ENCODE measurements around the gene ACACA.
A peak's percentile ranks its signal among the peaks of the same experiment; 100 is the strongest.
"Not testable (repeated sequence)": the region's sequence is repeated elsewhere in the genome, so short reads cannot be mapped to it uniquely, and the experiment has no call there.

ACACA gene

GRCh38 chr17:37089956-37090355 lies 316.7 kb downstream of the ACACA start:
- DNase-seq = peak; percentile 41

GRCh38 chr17:37088913-37089312 lies 317.7 kb downstream of the ACACA start:
- DNase-seq = no peak

GRCh38 chr17:37088459-37088858 lies 318.2 kb downstream of the ACACA start:
- no peak for DNase-seq

- no peak for DNase-seq
Observed at GRCh38 chr17:37087683-37088082, 319.0 kb downstream of the ACACA start.

- DNase-seq = no peak
Observed at GRCh38 chr17:37086948-37087347, 319.7 kb downstream of the ACACA start.

GRCh38 chr17:37086334-37086733 lies 320.3 kb downstream of the ACACA start:
- DNase-seq = no peak

GRCh38 chr17:37084372-37084771 lies 322.3 kb downstream of the ACACA start:
- no peak for DNase-seq

GRCh38 chr17:37083456-37083855 lies 323.2 kb downstream of the ACACA start:
- DNase-seq = no peak

GRCh38 chr17:37082985-37083384 lies 323.7 kb downstream of the ACACA start:
- no peak for DNase-seq

GRCh38 chr17:37082311-37082860 lies 324.2 kb downstream of the ACACA start:
- no peak for DNase-seq

GRCh38 chr17:37081287-37081686 lies 325.3 kb downstream of the ACACA start:
- DNase-seq = no peak

GRCh38 chr17:37079735-37080134 lies 326.9 kb downstream of the ACACA start:
- no peak for DNase-seq

- no peak for DNase-seq
Observed at GRCh38 chr17:37079065-37079708, 327.4 kb downstream of the ACACA start.

- not testable (repeated sequence) for DNase-seq
Observed at GRCh38 chr17:37073464-37073863, 333.2 kb downstream of the ACACA start.

GRCh38 chr17:37069087-37069486 lies 337.5 kb downstream of the ACACA start:
- DNase-seq = no peak

GRCh38 chr17:37068266-37068665 lies 338.4 kb downstream of the ACACA start:
- no peak for DNase-seq

GRCh38 chr17:37067555-37068111 lies 339.0 kb downstream of the ACACA start:
- DNase-seq = no peak

GRCh38 chr17:37066322-37067255 lies 340.0 kb downstream of the ACACA start:
- DNase-seq = no peak

GRCh38 chr17:37065486-37066321 lies 340.9 kb downstream of the ACACA start:
- no peak for DNase-seq

- DNase-seq = no peak
Observed at GRCh38 chr17:37064956-37065355, 341.7 kb downstream of the ACACA start.

- DNase-seq = no peak
Observed at GRCh38 chr17:37064206-37064605, 342.4 kb downstream of the ACACA start.

GRCh38 chr17:37062021-37062420 lies 344.6 kb downstream of the ACACA start:
- DNase-seq = no peak

- DNase-seq = no peak
Observed at GRCh38 chr17:37060928-37061327, 345.7 kb downstream of the ACACA start.
